Stomach (tissue), 4 donors: ENCODE data around the gene OTUD7B.

Source experiments
- CTCF ChIP-seq, 7 experiments: fragments of 450-650 bp in 4 of 7; fragments of 200-600 bp in 3 of 7; sonication (generic) in 3 of 7; IDR thresholded peaks; one replicate each; pipeline ENCODE4 v1.5.1; 2016 to 2019; ENCODE audit warnings: antibody characterized with exemption in 7 of 7, control low read depth in 2 of 7, mild to moderate bottlenecking in 1 of 7
- EP300 ChIP-seq: sonication (generic); formaldehyde crosslinking; IDR thresholded peaks from one replicate; pipeline ENCODE4 v1.6.1; 2017; ENCODE audit warnings: antibody characterized with exemption
- POLR2A ChIP-seq, 4 donors: fragments of 450-650 bp; IDR thresholded peaks; one replicate each; pipeline ENCODE4 v1.6.1; 2016; ENCODE audit warnings: antibody characterized with exemption in 4 of 4, control low read depth in 2 of 4, mild to moderate bottlenecking in 1 of 4, moderate library complexity in 1 of 4
- POLR2AphosphoS5 ChIP-seq, 3 donors: sonication (generic); formaldehyde crosslinking; IDR thresholded peaks; one replicate each; pipeline ENCODE4 v1.6.1; 2016; ENCODE audit warnings: antibody characterized with exemption in 3 of 3

GRCh38 chr1:149933208-149933607 lies 77.3 kb downstream of the OTUD7B start:
- no peak for TF ChIP-seq POLR2A (IDR thresholded peaks at IDR 0.05)
- no peak for TF ChIP-seq CTCF (IDR thresholded peaks at IDR 0.05)
- TF ChIP-seq EP300: no peak
- TF ChIP-seq POLR2AphosphoS5 (IDR thresholded peaks at IDR 0.05): no peak
